ENCODE measurements around the gene AGAP1.

DNA sequence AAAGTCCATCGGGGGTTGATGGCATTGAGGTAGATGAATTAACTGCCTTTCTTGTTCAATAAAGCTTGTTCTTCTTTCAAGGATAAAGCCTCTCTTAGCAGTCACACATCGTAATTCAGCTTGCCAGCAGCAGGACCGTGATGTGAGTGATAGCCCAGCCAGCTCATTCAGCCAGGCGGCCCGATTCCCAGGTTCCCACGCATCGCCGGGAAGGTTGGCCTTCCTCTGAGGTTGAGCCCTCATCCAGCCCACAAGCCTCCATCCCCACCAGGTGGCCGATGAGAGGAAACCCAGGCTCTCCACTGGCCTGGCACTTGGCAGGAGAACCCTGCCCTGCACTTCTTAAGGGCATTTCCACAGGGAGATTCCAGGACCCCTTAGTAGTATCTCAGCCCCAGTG lies 4.7 kb downstream of the AGAP1 start:
- TF ChIP-seq CTCF (IDR thresholded peaks at IDR 0.05; ENCODE audit: low read depth, low read length, poor library complexity, severe bottlenecking) = no peak
- TF ChIP-seq EZH2phosphoT487 (IDR thresholded peaks at IDR 0.05; ENCODE audit: borderline replicate concordance, low read length) = no peak

Data from DOHH2 (cell line).